ENCODE results near the gene HSF2BP. TPM values are rescaled to one million over a fixed set of nuclear protein-coding genes. Genes with fewer than 3 reads are reported as not detected.

Gene HSF2BP
- total RNA-seq, 1 experiment from 2014 or later = 10.9 TPM

GRCh38 chr21:43662286-43662685 is 3.0 kb upstream of the HSF2BP start:
- Histone ChIP-seq H3K4me1 (peaks cover 10% of the 10 kb centered on the region), H3K36me3 (ENCODE audit: control insufficient read depth, insufficient read depth, low read length) (peaks cover 2% of the 10 kb centered on the region), H3K27me3 (replicated peaks; ENCODE audit: control insufficient read depth, insufficient read depth, low read length) (no peaks in the 10 kb centered on the region), H3K9me3 (no peaks in the 10 kb centered on the region), H3K4me3 (ENCODE audit: low read depth, low read length) (no peak overlapping the region)
- intact Hi-C loops (cut with micrococcal nuclease; ENCODE audit: unreplicated experiment) = no loop called here
- no peaks in the 10 kb centered on the region for H3K27me3 Mint-ChIP-seq (ENCODE audit: insufficient read depth, unreplicated experiment)
- no TSS peak for BruUV-seq (replicated peaks)
- no peak for DNase-seq
- ChIA-PET CTCF (no interaction called here), POLR2A (interaction anchor here (0.6 kb wide), 1 partner anchor 85 kb away, joined by 4 read pairs; no protein-coding TSS in a partner anchor)
- H3K27ac Mint-ChIP-seq (ENCODE audit: unreplicated experiment) = no peak overlapping the region
- H3K9me3 Mint-ChIP-seq (ENCODE audit: unreplicated experiment) = peaks cover 10% of the 10 kb centered on the region
- H3K36me3 Mint-ChIP-seq (ENCODE audit: insufficient read depth, unreplicated experiment) = peaks cover 81% of the 10 kb centered on the region
- no peak overlapping the region for H3K4me3 Mint-ChIP-seq (ENCODE audit: unreplicated experiment)
- no peak for TF ChIP-seq CTCF (IDR thresholded peaks at IDR 0.05; ENCODE audit: insufficient read depth in 1 of 2, low read depth in 1 of 2, low read length in 1 of 2, severe bottlenecking in 1 of 2, unreplicated experiment in 1 of 2)
- peaks cover 19% of the 10 kb centered on the region for H3K4me1 Mint-ChIP-seq (ENCODE audit: low read depth, unreplicated experiment)

DNA sequence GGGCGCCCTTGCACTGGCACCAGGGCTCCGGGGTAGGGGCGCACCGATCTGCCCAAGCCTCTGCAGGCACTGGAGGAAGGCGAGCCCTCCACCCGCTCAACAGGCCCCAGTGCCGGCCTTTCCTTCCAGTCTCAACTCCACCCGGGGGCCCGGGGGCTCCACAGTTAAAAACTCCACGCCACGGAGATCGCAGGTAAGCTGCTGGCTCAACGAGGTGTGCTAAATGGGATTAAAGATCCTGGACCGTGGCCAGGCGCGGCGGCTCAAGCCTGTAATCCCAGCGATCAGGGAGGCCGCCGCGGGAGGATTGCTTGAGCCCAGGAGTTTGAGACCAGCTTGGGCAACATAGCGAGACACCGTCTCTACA is 536 bp downstream of the HSF2BP start:
- Histone ChIP-seq H3K9me3 (no peaks in the 10 kb centered on the region), H3K36me3 (ENCODE audit: control insufficient read depth, insufficient read depth, low read length) (no peaks in the 10 kb centered on the region; the same call in 1 of the 2 replicates), H3K27me3 (replicated peaks; ENCODE audit: control insufficient read depth, insufficient read depth, low read length) (no peaks in the 10 kb centered on the region), H3K4me1 (peaks cover 10% of the 10 kb centered on the region), H3K4me3 (ENCODE audit: low read depth, low read length) (peak overlapping the region; percentile 85)
- intact Hi-C loops (cut with micrococcal nuclease; ENCODE audit: unreplicated experiment) = loop anchor here (2.0 kb wide), 1 partner anchor 54 kb away; no protein-coding TSS in a partner anchor
- TSS peak; percentile 64 for BruUV-seq (replicated peaks)
- H3K36me3 Mint-ChIP-seq (ENCODE audit: insufficient read depth, unreplicated experiment) = peaks cover 49% of the 10 kb centered on the region
- no peak for TF ChIP-seq CTCF (IDR thresholded peaks at IDR 0.05; ENCODE audit: insufficient read depth in 1 of 2, low read depth in 1 of 2, low read length in 1 of 2, severe bottlenecking in 1 of 2, unreplicated experiment in 1 of 2)
- H3K4me3 Mint-ChIP-seq (ENCODE audit: unreplicated experiment) = peak overlapping the region; percentile 87
- H3K9me3 Mint-ChIP-seq (ENCODE audit: unreplicated experiment) = no peaks in the 10 kb centered on the region
- peak overlapping the region; percentile 95 for H3K27ac Mint-ChIP-seq (ENCODE audit: unreplicated experiment)
- DNase-seq = no peak
- no peaks in the 10 kb centered on the region for H3K27me3 Mint-ChIP-seq (ENCODE audit: insufficient read depth, unreplicated experiment)
- H3K4me1 Mint-ChIP-seq (ENCODE audit: low read depth, unreplicated experiment) = peaks cover 19% of the 10 kb centered on the region
- ChIA-PET CTCF (no interaction called here), POLR2A (interaction anchor here (0.6 kb wide), 1 partner anchor 10 kb away, joined by 4 read pairs; no protein-coding TSS in a partner anchor)

- Histone ChIP-seq H3K9me3 (no peaks in the 10 kb centered on the region), H3K4me1 (peaks cover 10% of the 10 kb centered on the region), H3K4me3 (ENCODE audit: low read depth, low read length) (no peak overlapping the region), H3K27me3 (replicated peaks; ENCODE audit: control insufficient read depth, insufficient read depth, low read length) (no peaks in the 10 kb centered on the region), H3K36me3 (ENCODE audit: control insufficient read depth, insufficient read depth, low read length) (no peaks in the 10 kb centered on the region; the same call in 1 of the 2 replicates)
- H3K4me1 Mint-ChIP-seq (ENCODE audit: low read depth, unreplicated experiment) = peaks cover 19% of the 10 kb centered on the region
- TF ChIP-seq CTCF (IDR thresholded peaks at IDR 0.05; ENCODE audit: insufficient read depth in 1 of 2, low read depth in 1 of 2, low read length in 1 of 2, severe bottlenecking in 1 of 2, unreplicated experiment in 1 of 2) = no peak
- no peaks in the 10 kb centered on the region for H3K27me3 Mint-ChIP-seq (ENCODE audit: insufficient read depth, unreplicated experiment)
- peak overlapping the region; percentile 95 for H3K27ac Mint-ChIP-seq (ENCODE audit: unreplicated experiment)
- no peaks in the 10 kb centered on the region for H3K9me3 Mint-ChIP-seq (ENCODE audit: unreplicated experiment)
- intact Hi-C loops (cut with micrococcal nuclease; ENCODE audit: unreplicated experiment) = loop anchor here (2.0 kb wide), 1 partner anchor 55 kb away; no protein-coding TSS in a partner anchor
- BruUV-seq (replicated peaks) = no TSS peak
- H3K4me3 Mint-ChIP-seq (ENCODE audit: unreplicated experiment) = peak overlapping the region; percentile 87
- no peak for DNase-seq
- CTCF ChIA-PET = no interaction called here
- POLR2A ChIA-PET = interaction anchor here (0.6 kb wide), 1 partner anchor 10 kb away, joined by 4 read pairs; no protein-coding TSS in a partner anchor
- peaks cover 44% of the 10 kb centered on the region for H3K36me3 Mint-ChIP-seq (ENCODE audit: insufficient read depth, unreplicated experiment)
Observed at GRCh38 chr21:43658088-43658741, 1.1 kb downstream of the HSF2BP start.

Measured in Caco-2 (cell line).